A673 (cell line): ENCODE data around the gene KLRK1. TPM values are rescaled to one million over a fixed set of nuclear protein-coding genes. Genes with fewer than 3 reads are reported as not detected.
A peak's percentile ranks its signal among the peaks of the same experiment; 100 is the strongest.
"Not testable (repeated sequence)": the region's sequence is repeated elsewhere in the genome, so short reads cannot be mapped to it uniquely, and the experiment has no call there.

ENCODE experiments used
- Bru-seq: library from RNA; stranded (reverse); fragments of 400-500 nt; gene quantifications from one replicate; lab custom pipeline; 2021; lab: Mats Ljungman, UMichigan
- BruChase-seq, 2 experiments: library from RNA; stranded (reverse); fragments of 400-500 nt; gene quantifications; one replicate each; lab custom pipeline; 2021; lab: Mats Ljungman, UMichigan
- BruUV-seq: library from RNA; stranded (reverse); fragments of 400-500 nt; replicated peaks from 2 replicates; lab custom pipeline; 2021; lab: Mats Ljungman, UMichigan
- CTCF ChIA-PET: fragments of 300-600 bp; sonication (Branson Sonifier 250); formaldehyde crosslinking; loops from one replicate; lab custom pipeline; 2022; ENCODE audit warnings: antibody characterized with exemption; lab: Charles Lee
- POLR2A ChIA-PET: fragments of 300-600 bp; sonication (Branson Sonifier 250); formaldehyde crosslinking; loops from one replicate; lab custom pipeline; 2022; ENCODE audit warnings: antibody characterized with exemption; ENCODE audit not compliant: low non-redundant PET; lab: Charles Lee
- DNase-seq: peaks from one replicate; pipeline ENCODE4 v3.0.0-alpha.2; 2015; ENCODE audit warnings: low spot score
- H3K27ac ChIP-seq: fragments of 200-600 bp; sonication (generic); 2 replicates; pipeline ENCODE4 v1.5.1; 2016; ENCODE audit warnings: mixed run types, low read depth, mild to moderate bottlenecking, mixed read lengths, antibody characterized with exemption, low read length; ENCODE audit not compliant: poor library complexity, severe bottlenecking
- H3K27me3 ChIP-seq: fragments of 200-600 bp; sonication (generic); replicated peaks from 2 replicates; pipeline ENCODE4 v1.6.1; 2017; ENCODE audit warnings: mixed run types, low read depth, mild to moderate bottlenecking, mixed read lengths, antibody characterized with exemption, low read length; ENCODE audit not compliant: insufficient read depth, poor library complexity
- H3K36me3 ChIP-seq: fragments of 200-600 bp; sonication (generic); 2 replicates; pipeline ENCODE4 v1.6.1; 2016; ENCODE audit warnings: mixed run types, mild to moderate bottlenecking, mixed read lengths, antibody characterized with exemption, low read length; ENCODE audit not compliant: insufficient read depth, poor library complexity, severe bottlenecking
- H3K4me1 ChIP-seq: fragments of 200-600 bp; sonication (generic); 2 replicates; pipeline ENCODE4 v1.6.1; 2017; ENCODE audit warnings: mixed run types, mild to moderate bottlenecking, mixed read lengths, antibody characterized with exemption, low read length; ENCODE audit not compliant: insufficient read depth, poor library complexity, severe bottlenecking
- H3K4me3 ChIP-seq: fragments of 200-600 bp; sonication (generic); 2 replicates; pipeline ENCODE4 v1.5.1; 2016; ENCODE audit warnings: low read depth, mixed run types, mild to moderate bottlenecking, mixed read lengths, low read length; ENCODE audit not compliant: poor library complexity, severe bottlenecking
- H3K9me3 ChIP-seq: fragments of 200-600 bp; sonication (generic); 2 replicates; pipeline ENCODE4 v1.6.1; 2016; ENCODE audit warnings: mixed run types, low read depth, mild to moderate bottlenecking, mixed read lengths, antibody characterized with exemption, low read length; ENCODE audit not compliant: poor library complexity, severe bottlenecking
- EZH2 ChIP-seq: fragments of 200-600 bp; sonication (generic); IDR thresholded peaks from 2 replicates; pipeline ENCODE4 v1.6.1; 2017; ENCODE audit warnings: borderline replicate concordance, low read depth, mild to moderate bottlenecking, mixed read lengths, antibody characterized with exemption, low read length; ENCODE audit not compliant: poor library complexity, severe bottlenecking
- intact Hi-C: fragments of 100-400 bp; cut with micrococcal nuclease; formaldehyde crosslinking; loops from one replicate; pipeline ENCODE4 v1.10.0; 2022; ENCODE audit not compliant: unreplicated experiment
- long read RNA-seq: library from polyadenylated mRNA; stranded (forward); transcript quantifications from one replicate; pipeline ENCODE4 v2.0.0, GENCODE V29; 2022
- total RNA-seq: library from RNA; stranded (reverse); gene quantifications from 2 replicates; pipeline ENCODE4 v1.2.3, GENCODE V29; 2021

Gene KLRK1
- total RNA-seq (0.17 TPM in 1 of 2 replicates, not detected in the other), Bru-seq, nascent RNA (percentile 18 among the genes with signal in this experiment), BruChase-seq, experiment 1, labeled RNA remaining after a 2-hour chase (not detected), BruChase-seq, experiment 2, labeled RNA remaining after a 6-hour chase (not detected)
- long read RNA-seq, result 0 reads

- H3K9me3 ChIP-seq, result no peaks in the 10 kb centered on the region
- H3K36me3 ChIP-seq, result no peaks in the 10 kb centered on the region
- H3K4me3 ChIP-seq, result no peak within 1 kb of the TSS
- BruUV-seq, result no TSS peak
- peaks cover 12% of the 10 kb centered on the region for H3K4me1 ChIP-seq
- intact Hi-C loops, result no loop called here
- H3K27me3 ChIP-seq, result no peaks in the 10 kb centered on the region
- CTCF ChIA-PET, result no interaction called here
- no peak within 1 kb of the TSS for H3K27ac ChIP-seq
- DNase-seq, result no peak
- TF ChIP-seq EZH2, result no peak
- POLR2A ChIA-PET, result no interaction called here
Measured at GRCh38 chr12:10389904-10390303, at the start of gene KLRK1. KLRK1 (minus strand) TSS chr12:10390041; CDS start chr12:10388810, 1,231 bp downstream.

- H3K4me3 ChIP-seq, H3K27ac ChIP-seq, H3K4me1 ChIP-seq, intact Hi-C loops, H3K36me3 ChIP-seq, CTCF ChIA-PET, H3K27me3 ChIP-seq, BruUV-seq, H3K9me3 ChIP-seq, POLR2A ChIA-PET, DNase-seq: not testable (repeated sequence)
Measured at GRCh38 chr12:10437601-10438000, 47.8 kb upstream of the KLRK1 start.

- H3K27me3 ChIP-seq, H3K9me3 ChIP-seq, POLR2A ChIA-PET, H3K4me3 ChIP-seq, H3K36me3 ChIP-seq, BruUV-seq, CTCF ChIA-PET, H3K27ac ChIP-seq, H3K4me1 ChIP-seq, intact Hi-C loops: not testable (repeated sequence)
- peak; percentile 10 for DNase-seq
Measured at GRCh38 chr12:10435816-10436215, 46.0 kb upstream of the KLRK1 start, which contains the start of gene KLRC2. KLRC2 (minus strand) TSS chr12:10436010; CDS start chr12:10435986, 24 bp downstream.

- intact Hi-C loops, H3K27ac ChIP-seq, H3K36me3 ChIP-seq, H3K4me3 ChIP-seq, DNase-seq, H3K27me3 ChIP-seq, H3K9me3 ChIP-seq, POLR2A ChIA-PET, CTCF ChIA-PET, H3K4me1 ChIP-seq, BruUV-seq: not testable (repeated sequence)
Measured at GRCh38 chr12:10430623-10431022, 40.8 kb upstream of the KLRK1 start.

- BruUV-seq, H3K27me3 ChIP-seq, H3K27ac ChIP-seq, H3K4me1 ChIP-seq, intact Hi-C loops, CTCF ChIA-PET, POLR2A ChIA-PET, H3K9me3 ChIP-seq, DNase-seq, H3K36me3 ChIP-seq, H3K4me3 ChIP-seq: not testable (repeated sequence)
Measured at GRCh38 chr12:10425938-10426337, 36.1 kb upstream of the KLRK1 start.

GRCh38 chr12:10424260-10424899 is 34.5 kb upstream of the KLRK1 start:
- POLR2A ChIA-PET, intact Hi-C loops, H3K27me3 ChIP-seq, H3K9me3 ChIP-seq, H3K4me1 ChIP-seq, CTCF ChIA-PET, H3K36me3 ChIP-seq, BruUV-seq, DNase-seq, H3K4me3 ChIP-seq, H3K27ac ChIP-seq: not testable (repeated sequence)

GRCh38 chr12:10422159-10422558 is 32.3 kb upstream of the KLRK1 start:
- H3K27me3 ChIP-seq, H3K4me3 ChIP-seq, H3K27ac ChIP-seq, POLR2A ChIA-PET, DNase-seq, H3K4me1 ChIP-seq, H3K9me3 ChIP-seq, intact Hi-C loops, H3K36me3 ChIP-seq, BruUV-seq, CTCF ChIA-PET: not testable (repeated sequence)
